Pancreas (tissue), 10 donors: Measurements from ENCODE around the gene PAFAH1B2. TPM values are rescaled to one million over a fixed set of nuclear protein-coding genes. Genes with fewer than 3 reads are reported as not detected.
A peak's percentile ranks its signal among the peaks of the same experiment; 100 is the strongest.

Source experiments
- ATAC-seq, 4 donors: fragments of 200-7000 bp; cut with Tn5 transposase; one replicate each; pipeline versions ENCODE4 v1.8.0 to v1.9.1; 2020; ENCODE audit warnings: mild to moderate bottlenecking in 4 of 4, moderate library complexity in 4 of 4
- DNase-seq, 6 donors: peaks; one replicate each; pipeline ENCODE4 v3.0.0-alpha.2; 2020
- FAIRE-seq: peaks from 2 replicates; lab custom pipeline; 2012; peaks lifted over from hg19 to GRCh38; lab: Jason Lieb, UNC
- H3K27ac ChIP-seq, 4 donors: fragments of 200-600 bp; sonication (generic); 1 replicate in 3 of 4; 2 replicates in 1 of 4; pipeline versions ENCODE4 v1.5.0 to v1.8.0; 2020
- H3K27me3 ChIP-seq, 4 donors: fragments of 200-600 bp; one replicate each; pipeline ENCODE4 v1.8.0; 2021
- H3K36me3 ChIP-seq, 3 donors: fragments of 200-600 bp; sonication (generic) in 1 of 3; one replicate each; pipeline versions ENCODE4 v1.5.0 to v1.8.0; 2020 to 2021
- H3K4me1 ChIP-seq, 3 donors: fragments of 200-600 bp; one replicate each; pipeline ENCODE4 v1.8.0; 2021
- H3K4me3 ChIP-seq, 4 donors: fragments of 200-600 bp; sonication (generic) in 2 of 4; one replicate each; pipeline versions ENCODE4 v1.5.0 to v1.8.0; 2020 to 2021
- H3K9me3 ChIP-seq, 4 donors: fragments of 200-600 bp; one replicate each; pipeline ENCODE4 v1.8.0; 2021
- CTCF ChIP-seq, 4 donors: fragments of 200-600 bp; sonication (generic) in 3 of 4; IDR thresholded peaks; one replicate each; pipeline versions ENCODE4 v1.5.0 to v1.8.0; 2021; ENCODE audit warnings: antibody characterized with exemption in 4 of 4
- WGBS, 2 donors: extraction: QIAGEN DNeasy Blood & Tissue Kit; methylation state at CpG; one replicate each; pipeline ENCODE4 v1.1.7; 2013; 5-methylcytosine and 5-hydroxymethylcytosine counted together
- intact Hi-C, 3 donors: fragments of 100-400 bp; cut with DNase I; formaldehyde crosslinking; loops; one replicate each; pipeline versions ENCODE4 v1.11.1 to v1.14.2; 2022
- polyA plus RNA-seq, 2 donors: library from polyadenylated mRNA; stranded (reverse); fragments of 200-250 nt; gene quantifications; one replicate each; pipeline ENCODE4 v1.2.3, GENCODE V29; 2013
- total RNA-seq, 6 donors: library from RNA; stranded (reverse); fragmentation: NEBNext Ultra II Directional in 4 of 6; extraction: Animal tissue kit (Norgen Biotek cat#: 25700) in 4 of 6; gene quantifications; one replicate each; pipeline versions ENCODE4 v1.2.1 to v1.2.4, GENCODE V29; 2021 to 2023
- donor health status: healthy with polysubstance abuse.
- donor health status: DM: no; HTN: no; CAD: no; lungs with moderate emphysema.
- donor health status: DM: no; HTN: no; CAD: no.
- donor health status: control.
- donor health status: control.
- donor health status: Bipolar disorder and iron deficiency.
- donor health status: DM: yes; HTN: yes; CAD: no.
- donor health status: DM: no; HTN: no; CAD: no.
- donor health status: DM: no; HTN: no; CAD: no.
- donor health status: DM: yes; HTN: yes; CAD: no.

Gene PAFAH1B2
- total and polyA plus RNA-seq, 8 donors, result 14.8 to 47.7 (median 24.3) TPM

GRCh38 chr11:117172724-117173421, 28.8 kb downstream of the PAFAH1B2 start:
- no peak for TF ChIP-seq CTCF (IDR thresholded peaks at IDR 0.05)
- FAIRE-seq (no peak), DNase-seq (no peak), ATAC-seq (peak in 3 of 4 donors; percentile 28 to 54 (median 51))
- Histone ChIP-seq H3K27ac (peak overlapping the region in 2 of 4 donors; percentile 0 to 27), H3K27me3 (no peaks in the 10 kb centered on the region), H3K4me1 (peaks cover 0 to 6% (median 3%) of the 10 kb centered on the region in 3 donors), H3K36me3 (peaks cover 0 to 9% (median 8%) of the 10 kb centered on the region in 3 donors), H3K4me3 (no peak overlapping the region), H3K9me3 (no peaks in the 10 kb centered on the region)
- WGBS, 2 donors, result 70 to 80% methylated on average over 14 of the region's 14 CpGs
- intact Hi-C loops, result no loop called here

DNA sequence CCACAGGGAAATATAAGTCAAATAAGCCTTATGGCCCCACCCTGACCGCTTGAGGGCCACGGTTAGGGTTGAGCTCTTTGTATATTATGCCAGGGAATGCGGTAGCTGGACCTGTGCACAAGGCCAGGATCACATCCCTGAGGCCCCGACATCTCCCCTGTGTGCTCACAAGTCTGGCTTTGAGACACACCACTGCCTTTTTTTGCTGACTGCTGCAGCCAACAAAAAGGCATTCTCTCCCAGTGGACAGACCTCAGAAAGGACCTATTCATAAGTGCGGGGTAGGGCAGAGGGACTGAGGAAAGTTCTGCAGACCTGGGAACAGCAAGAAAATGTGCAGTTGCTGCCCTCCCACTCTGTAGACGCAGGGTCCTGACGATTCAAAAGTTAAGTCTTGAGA, 31.0 kb downstream of the PAFAH1B2 start:
- H3K27me3 ChIP-seq, result no peaks in the 10 kb centered on the region
- no peak for TF ChIP-seq CTCF (IDR thresholded peaks at IDR 0.05)
- FAIRE-seq, result no peak
- H3K36me3 ChIP-seq, result no peaks in the 10 kb centered on the region
- H3K4me1 ChIP-seq, result peaks cover 0 to 11% (median 3%) of the 10 kb centered on the region in 3 donors
- no peaks in the 10 kb centered on the region for H3K9me3 ChIP-seq
- DNase-seq, result no peak
- no peak overlapping the region for H3K27ac ChIP-seq
- intact Hi-C loops, result no loop called here
- 60 to 70% methylated on average over 7 of the region's 7 CpGs for WGBS, 2 donors
- ATAC-seq, result no peak
- no peak overlapping the region for H3K4me3 ChIP-seq

- ATAC-seq (no peak), DNase-seq (no peak), FAIRE-seq (no peak)
- Histone ChIP-seq H3K27me3 (no peaks in the 10 kb centered on the region), H3K4me1 (peaks cover 0 to 17% (median 3%) of the 10 kb centered on the region in 3 donors), H3K9me3 (no peaks in the 10 kb centered on the region), H3K36me3 (no peaks in the 10 kb centered on the region), H3K4me3 (no peak overlapping the region), H3K27ac (no peak overlapping the region)
- WGBS, 2 donors, result 84 to 86% methylated on average over 5 of the region's 5 CpGs
- TF ChIP-seq CTCF (IDR thresholded peaks at IDR 0.05), result no peak
- intact Hi-C loops, result no loop called here
Observed at GRCh38 chr11:117175781-117176180, 31.7 kb downstream of the PAFAH1B2 start.

- no peak for TF ChIP-seq CTCF (IDR thresholded peaks at IDR 0.05)
- intact Hi-C loops, result no loop called here
Observed at GRCh38 chr11:117176186-117176585, 32.1 kb downstream of the PAFAH1B2 start.

More at GRCh38 chr11:117176186-117176585, 32.1 kb downstream of the PAFAH1B2 start:
- WGBS, 2 donors, result 19 to 24% methylated on average over 1 of the region's 1 CpG
- Histone ChIP-seq H3K27ac (no peak overlapping the region), H3K27me3 (no peaks in the 10 kb centered on the region), H3K4me1 (peaks cover 0 to 21% (median 3%) of the 10 kb centered on the region in 3 donors), H3K36me3 (no peaks in the 10 kb centered on the region), H3K4me3 (no peak overlapping the region), H3K9me3 (no peaks in the 10 kb centered on the region)
- DNase-seq (peak in 1 of 6 donors; percentile 9), FAIRE-seq (no peak), ATAC-seq (no peak)
